ENCODE data around the gene SNX19. TPM values are rescaled to one million over a fixed set of nuclear protein-coding genes. Genes with fewer than 3 reads are reported as not detected.
A peak's percentile ranks its signal among the peaks of the same experiment; 100 is the strongest.

SNX19 gene
- total RNA-seq, 1 donor from 2014 or later, result 45.6 TPM

DNA sequence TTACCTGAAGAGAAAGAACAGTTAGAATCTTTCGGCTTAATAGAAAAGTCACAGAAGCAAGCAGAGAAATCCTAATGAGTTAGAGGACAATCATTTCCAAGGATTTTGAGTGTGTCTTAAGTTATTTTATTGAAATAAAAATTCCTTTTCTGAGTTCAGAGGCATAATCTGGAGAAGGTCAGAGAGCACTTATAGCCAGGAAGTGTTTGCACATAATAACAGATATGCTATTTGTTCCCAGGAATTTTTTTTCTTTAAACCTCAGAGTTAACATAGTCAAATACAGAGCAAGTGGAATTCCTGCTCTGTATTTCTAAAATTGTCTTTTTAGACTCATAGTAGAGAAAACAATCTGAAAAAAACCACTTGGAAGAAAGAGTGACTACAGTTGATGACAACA is 74.3 kb downstream of the SNX19 start:
- Histone ChIP-seq H3K36me3 (ENCODE audit: insufficient read depth, low read length) (no peaks in the 10 kb centered on the region), H3K27me3 (ENCODE audit: insufficient read depth, low read length) (no peaks in the 10 kb centered on the region), H3K9me3 (ENCODE audit: insufficient read depth, low read depth, low read length) (no peaks in the 10 kb centered on the region), H3K27ac (ENCODE audit: low read depth, low read length) (no peak overlapping the region), H3K4me1 (ENCODE audit: insufficient read depth, low read length) (peaks cover 6% of the 10 kb centered on the region), H2AFZ (ENCODE audit: low read depth, low read length) (no peak overlapping the region), H3K79me2 (ENCODE audit: insufficient read depth, low read length) (no peaks in the 10 kb centered on the region), H3K9ac (ENCODE audit: low read length) (no peak overlapping the region), H4K20me1 (ENCODE audit: insufficient read depth, low read length) (no peaks in the 10 kb centered on the region), H3K4me2 (ENCODE audit: low read length) (no peak overlapping the region), H3K4me3 (ENCODE audit: insufficient read depth, low read depth, low read length) (no peak overlapping the region)
- H3K4me1 Mint-ChIP-seq (ENCODE audit: low read depth, unreplicated experiment), result peaks cover 15% of the 10 kb centered on the region
- no peak overlapping the region for H3K4me3 Mint-ChIP-seq (ENCODE audit: unreplicated experiment)
- H3K9me3 Mint-ChIP-seq (ENCODE audit: unreplicated experiment), result peaks cover 10% of the 10 kb centered on the region
- H3K36me3 Mint-ChIP-seq (ENCODE audit: low read depth, unreplicated experiment), result no peaks in the 10 kb centered on the region
- FAIRE-seq (no peak), DNase-seq (ENCODE audit: low read depth) (no peak)
- no peak for TF ChIP-seq EZH2 (IDR thresholded peaks at IDR 0.05; ENCODE audit: insufficient read depth, low read length)
- TF ChIP-seq, protein P1, sequence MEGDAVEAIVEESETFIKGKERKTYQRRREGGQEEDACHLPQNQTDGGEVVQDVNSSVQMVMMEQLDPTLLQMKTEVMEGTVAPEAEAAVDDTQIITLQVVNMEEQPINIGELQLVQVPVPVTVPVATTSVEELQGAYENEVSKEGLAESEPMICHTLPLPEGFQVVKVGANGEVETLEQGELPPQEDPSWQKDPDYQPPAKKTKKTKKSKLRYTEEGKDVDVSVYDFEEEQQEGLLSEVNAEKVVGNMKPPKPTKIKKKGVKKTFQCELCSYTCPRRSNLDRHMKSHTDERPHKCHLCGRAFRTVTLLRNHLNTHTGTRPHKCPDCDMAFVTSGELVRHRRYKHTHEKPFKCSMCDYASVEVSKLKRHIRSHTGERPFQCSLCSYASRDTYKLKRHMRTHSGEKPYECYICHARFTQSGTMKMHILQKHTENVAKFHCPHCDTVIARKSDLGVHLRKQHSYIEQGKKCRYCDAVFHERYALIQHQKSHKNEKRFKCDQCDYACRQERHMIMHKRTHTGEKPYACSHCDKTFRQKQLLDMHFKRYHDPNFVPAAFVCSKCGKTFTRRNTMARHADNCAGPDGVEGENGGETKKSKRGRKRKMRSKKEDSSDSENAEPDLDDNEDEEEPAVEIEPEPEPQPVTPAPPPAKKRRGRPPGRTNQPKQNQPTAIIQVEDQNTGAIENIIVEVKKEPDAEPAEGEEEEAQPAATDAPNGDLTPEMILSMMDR (IDR thresholded peaks at IDR 0.05; ENCODE audit: insufficient read depth, low read depth, low read length), result no peak
- no peak overlapping the region for H3K27ac Mint-ChIP-seq (ENCODE audit: unreplicated experiment)
- H3K27me3 Mint-ChIP-seq (ENCODE audit: low read depth, unreplicated experiment), result peaks cover 6% of the 10 kb centered on the region

DNA sequence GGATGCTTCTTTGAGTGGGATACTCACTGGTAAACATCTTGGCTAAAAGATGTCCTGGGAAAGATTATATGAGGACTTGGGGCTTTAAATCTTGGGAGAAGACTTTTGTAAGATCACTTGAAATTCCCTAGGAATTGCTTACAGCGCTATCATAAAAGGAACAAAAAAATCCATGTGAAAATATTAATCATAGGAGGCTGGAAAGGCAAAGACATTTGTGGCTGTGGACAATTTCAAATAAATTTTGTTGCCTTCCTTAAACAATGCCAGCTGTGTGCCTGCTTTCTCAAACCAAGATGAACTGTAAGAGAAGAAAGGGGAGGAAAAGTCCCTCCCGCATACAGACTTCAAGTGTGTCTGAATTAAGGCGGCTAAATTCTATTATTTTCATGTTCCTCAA is 75.6 kb downstream of the SNX19 start:
- H3K27ac Mint-ChIP-seq (ENCODE audit: unreplicated experiment), result no peak overlapping the region
- no peak overlapping the region for H3K27ac ChIP-seq (ENCODE audit: low read depth, low read length)
- H3K36me3 ChIP-seq (ENCODE audit: insufficient read depth, low read length), result no peaks in the 10 kb centered on the region
- no peaks in the 10 kb centered on the region for H3K36me3 Mint-ChIP-seq (ENCODE audit: low read depth, unreplicated experiment)
- H3K9ac ChIP-seq (ENCODE audit: low read length), result no peak overlapping the region
- peak overlapping the region; percentile 29 for H3K4me3 Mint-ChIP-seq (ENCODE audit: unreplicated experiment)
- DNase-seq (ENCODE audit: low read depth) (no peak), FAIRE-seq (no peak)
- H2AFZ ChIP-seq (ENCODE audit: low read depth, low read length), result no peak overlapping the region
- no peaks in the 10 kb centered on the region for H3K27me3 ChIP-seq (ENCODE audit: insufficient read depth, low read length)
- H4K20me1 ChIP-seq (ENCODE audit: insufficient read depth, low read length), result no peaks in the 10 kb centered on the region
- H3K4me3 ChIP-seq (ENCODE audit: insufficient read depth, low read depth, low read length), result no peak overlapping the region
- no peak overlapping the region for H3K4me2 ChIP-seq (ENCODE audit: low read length)
- H3K9me3 ChIP-seq (ENCODE audit: insufficient read depth, low read depth, low read length), result no peaks in the 10 kb centered on the region
- TF ChIP-seq, protein P1 (IDR thresholded peaks at IDR 0.05; ENCODE audit: insufficient read depth, low read depth, low read length), result no peak
- no peak for TF ChIP-seq EZH2 (IDR thresholded peaks at IDR 0.05; ENCODE audit: insufficient read depth, low read length)
- peaks cover 6% of the 10 kb centered on the region for H3K27me3 Mint-ChIP-seq (ENCODE audit: low read depth, unreplicated experiment)
- H3K4me1 Mint-ChIP-seq (ENCODE audit: low read depth, unreplicated experiment), result peaks cover 4% of the 10 kb centered on the region
- no peaks in the 10 kb centered on the region for H3K4me1 ChIP-seq (ENCODE audit: insufficient read depth, low read length)
- peaks cover 12% of the 10 kb centered on the region for H3K9me3 Mint-ChIP-seq (ENCODE audit: unreplicated experiment)
- no peaks in the 10 kb centered on the region for H3K79me2 ChIP-seq (ENCODE audit: insufficient read depth, low read length)

DNA sequence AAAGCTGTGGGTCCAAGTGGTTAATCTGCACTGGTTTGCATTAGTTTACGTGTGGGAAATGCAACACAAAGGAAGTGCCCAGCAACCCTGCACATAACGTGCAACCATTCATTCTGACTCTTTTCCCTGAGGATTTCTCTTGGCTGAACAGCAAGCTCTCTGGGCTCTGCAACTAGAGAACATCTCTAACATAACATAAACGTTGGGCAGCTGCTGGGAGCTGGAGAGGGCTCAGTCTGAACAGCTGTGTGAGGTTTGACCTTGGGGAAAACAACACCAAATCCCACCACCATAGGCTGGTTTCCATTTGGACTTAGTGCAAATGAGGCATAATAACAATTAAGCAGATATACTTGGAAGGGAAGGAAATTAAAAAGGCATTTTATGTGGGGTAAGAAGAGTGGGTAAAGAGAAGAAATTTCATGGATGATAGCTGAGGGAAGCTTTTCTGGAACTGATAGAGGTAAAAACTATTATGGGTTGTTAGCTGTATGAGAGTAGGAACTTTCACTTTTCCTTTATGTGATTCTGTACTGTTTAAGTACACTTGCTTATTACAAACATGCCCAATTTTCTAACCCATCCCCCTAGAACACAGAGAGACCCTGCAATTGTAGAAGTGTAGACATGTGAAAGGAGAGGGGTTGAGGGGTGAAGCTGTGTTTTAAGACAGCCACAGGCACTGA is 76.2 kb downstream of the SNX19 start:
- H2AFZ ChIP-seq (ENCODE audit: low read depth, low read length), result no peak overlapping the region
- H3K79me2 ChIP-seq (ENCODE audit: insufficient read depth, low read length), result no peaks in the 10 kb centered on the region
- peaks cover 2% of the 10 kb centered on the region for H3K4me1 Mint-ChIP-seq (ENCODE audit: low read depth, unreplicated experiment)
- H3K27ac ChIP-seq (ENCODE audit: low read depth, low read length), result no peak overlapping the region
- no peaks in the 10 kb centered on the region for H3K36me3 ChIP-seq (ENCODE audit: insufficient read depth, low read length)
- no peaks in the 10 kb centered on the region for H3K9me3 ChIP-seq (ENCODE audit: insufficient read depth, low read depth, low read length)
- TF ChIP-seq EZH2 (IDR thresholded peaks at IDR 0.05; ENCODE audit: insufficient read depth, low read length), result no peak
- TF ChIP-seq, protein P1 (IDR thresholded peaks at IDR 0.05; ENCODE audit: insufficient read depth, low read depth, low read length), result no peak
- H3K9me3 Mint-ChIP-seq (ENCODE audit: unreplicated experiment), result peaks cover 12% of the 10 kb centered on the region
- FAIRE-seq (no peak), DNase-seq (ENCODE audit: low read depth) (no peak)
- no peak overlapping the region for H3K27ac Mint-ChIP-seq (ENCODE audit: unreplicated experiment)
- peak overlapping the region; percentile 29 for H3K4me3 Mint-ChIP-seq (ENCODE audit: unreplicated experiment)
- H4K20me1 ChIP-seq (ENCODE audit: insufficient read depth, low read length), result no peaks in the 10 kb centered on the region
- peaks cover 6% of the 10 kb centered on the region for H3K27me3 Mint-ChIP-seq (ENCODE audit: low read depth, unreplicated experiment)
- no peak overlapping the region for H3K9ac ChIP-seq (ENCODE audit: low read length)
- no peak overlapping the region for H3K4me3 ChIP-seq (ENCODE audit: insufficient read depth, low read depth, low read length)
- H3K4me2 ChIP-seq (ENCODE audit: low read length), result no peak overlapping the region
- no peaks in the 10 kb centered on the region for H3K36me3 Mint-ChIP-seq (ENCODE audit: low read depth, unreplicated experiment)
- no peaks in the 10 kb centered on the region for H3K4me1 ChIP-seq (ENCODE audit: insufficient read depth, low read length)
- no peaks in the 10 kb centered on the region for H3K27me3 ChIP-seq (ENCODE audit: insufficient read depth, low read length)

All from astrocyte (in vitro differentiated cells and primary cell).